BE2C (cell line): Measurements from ENCODE around the gene MDH1B.

ENCODE experiments used
- DNase-seq: peaks from one replicate; pipeline ENCODE4 v3.0.0-alpha.2; 2020
- H3K27me3 ChIP-seq: fragments of 250-450 bp; sonication (Bioruptor Pico); 2 replicates; pipeline ENCODE4 v1.5.1; 2020; ENCODE audit warnings: mild to moderate bottlenecking
- H3K36me3 ChIP-seq: fragments of 250-450 bp; sonication (Bioruptor Pico); 2 replicates; pipeline ENCODE4 v1.5.1; 2020; ENCODE audit warnings: mild to moderate bottlenecking
- H3K4me1 ChIP-seq: fragments of 250-450 bp; sonication (Bioruptor Pico); 2 replicates; pipeline ENCODE4 v1.5.1; 2020
- H3K4me3 ChIP-seq: 2 replicates; pipeline ENCODE4 v1.5.1; 2011; ENCODE audit warnings: low read depth, low read length
- H3K9me3 ChIP-seq: fragments of 250-450 bp; sonication (Bioruptor Pico); 2 replicates; pipeline ENCODE4 v1.5.1; 2020
- CTCF ChIP-seq: IDR thresholded peaks from 2 replicates; pipeline ENCODE4 v1.5.1; 2012; ENCODE audit warnings: mild to moderate bottlenecking, low read depth, low read length

Gene MDH1B

DNA sequence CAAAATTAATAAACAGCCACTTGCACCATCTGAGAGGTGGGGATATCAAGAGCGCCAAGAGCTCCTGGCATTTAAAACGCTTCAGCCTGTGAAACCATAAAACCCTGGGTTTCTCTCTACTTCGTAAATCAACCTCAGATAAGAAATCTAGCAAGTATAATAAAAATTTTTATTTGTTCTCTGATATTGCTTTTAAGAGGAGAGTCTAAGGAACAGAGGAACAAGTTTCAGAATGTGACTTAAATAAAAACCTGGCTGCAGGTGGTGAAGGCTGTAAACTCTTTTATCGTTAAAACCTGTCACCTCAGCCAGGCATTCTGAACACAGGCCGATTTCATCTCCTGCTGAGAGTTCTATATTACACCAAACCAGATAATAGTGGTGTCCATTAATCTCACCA lies 56.8 kb downstream of the MDH1B start:
- H3K27me3 ChIP-seq = peaks cover 4% of the 10 kb centered on the region; the same call in 1 of the 2 replicates
- no peaks in the 10 kb centered on the region for H3K4me1 ChIP-seq
- no peaks in the 10 kb centered on the region for H3K9me3 ChIP-seq
- H3K36me3 ChIP-seq = no peaks in the 10 kb centered on the region
- TF ChIP-seq CTCF = no peak
- no peak overlapping the region for H3K4me3 ChIP-seq
- DNase-seq = no peak

- Histone ChIP-seq H3K4me3 (no peak overlapping the region), H3K36me3 (no peaks in the 10 kb centered on the region), H3K27me3 (peaks cover 4% of the 10 kb centered on the region; the same call in 1 of the 2 replicates), H3K9me3 (no peaks in the 10 kb centered on the region), H3K4me1 (no peaks in the 10 kb centered on the region)
- no peak for TF ChIP-seq CTCF
- DNase-seq = no peak
Measured at GRCh38 chr2:206707164-206707701, 57.9 kb downstream of the MDH1B start.

GRCh38 chr2:206701952-206702605 lies 63.0 kb downstream of the MDH1B start:
- H3K36me3 ChIP-seq = no peaks in the 10 kb centered on the region
- DNase-seq = no peak
- H3K27me3 ChIP-seq = 0 out of 2 replicates have a peak, but pooled peaks cover 4% of the 10 kb centered on the region
- TF ChIP-seq CTCF = no peak
- no peak overlapping the region for H3K4me3 ChIP-seq
- no peaks in the 10 kb centered on the region for H3K4me1 ChIP-seq
- H3K9me3 ChIP-seq = no peaks in the 10 kb centered on the region

- TF ChIP-seq CTCF = no peak
- Histone ChIP-seq H3K36me3 (no peaks in the 10 kb centered on the region), H3K9me3 (no peaks in the 10 kb centered on the region), H3K27me3 (no peaks in the 10 kb centered on the region), H3K4me3 (no peak overlapping the region), H3K4me1 (no peaks in the 10 kb centered on the region)
- no peak for DNase-seq
Measured at GRCh38 chr2:206700156-206700555, 65.0 kb downstream of the MDH1B start.

DNA sequence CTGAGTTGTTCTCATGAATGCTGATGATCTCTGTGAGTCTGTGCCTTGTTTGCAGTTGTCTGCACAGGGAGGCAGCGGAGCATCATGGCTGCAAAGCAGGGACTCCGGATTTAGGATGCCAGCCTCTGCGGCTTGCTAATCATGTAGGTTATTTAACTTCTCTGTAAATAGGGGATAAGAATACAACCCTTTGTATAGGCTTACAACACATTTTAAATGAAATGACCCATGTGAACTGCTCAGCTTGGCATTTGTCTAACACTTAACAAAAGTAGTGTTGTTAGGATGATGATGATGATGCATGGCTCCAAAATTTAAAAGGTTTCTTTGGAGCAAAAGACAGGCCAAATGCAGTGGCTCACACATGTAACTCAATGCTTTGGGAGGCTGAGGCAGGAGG lies 66.3 kb downstream of the MDH1B start:
- Histone ChIP-seq H3K9me3 (no peaks in the 10 kb centered on the region), H3K27me3 (no peaks in the 10 kb centered on the region), H3K4me1 (no peaks in the 10 kb centered on the region), H3K36me3 (no peaks in the 10 kb centered on the region), H3K4me3 (no peak overlapping the region)
- no peak for TF ChIP-seq CTCF
- no peak for DNase-seq

- H3K27me3 ChIP-seq = no peaks in the 10 kb centered on the region
- no peaks in the 10 kb centered on the region for H3K9me3 ChIP-seq
- no peaks in the 10 kb centered on the region for H3K4me1 ChIP-seq
- no peak overlapping the region for H3K4me3 ChIP-seq
- no peak for TF ChIP-seq CTCF
- DNase-seq = no peak
- no peaks in the 10 kb centered on the region for H3K36me3 ChIP-seq
Measured at GRCh38 chr2:206696910-206697309, 68.2 kb downstream of the MDH1B start.
